ENCODE results near the gene SPSB2. TPM values are rescaled to one million over a fixed set of nuclear protein-coding genes. Genes with fewer than 3 reads are reported as not detected.

Gene SPSB2
- total RNA-seq, 1 donor from 2014 or later, result 7.9 TPM

GRCh38 chr12:6837370-6838060 is 35.6 kb downstream of the SPSB2 start:
- DNase-seq (ENCODE audit: low read depth), result no peak
- no peak for FAIRE-seq
- Histone ChIP-seq H3K27me3 (ENCODE audit: control insufficient read depth, insufficient read depth, low read length) (no peaks in the 10 kb centered on the region), H3K36me3 (ENCODE audit: control insufficient read depth, insufficient read depth, low read length) (peaks cover 5% of the 10 kb centered on the region), H3K4me3 (ENCODE audit: low read depth, low read length) (no peak overlapping the region)
- no peak for TF ChIP-seq CTCF (IDR thresholded peaks at IDR 0.05; ENCODE audit: insufficient read depth, low read length, severe bottlenecking)

- Histone ChIP-seq H3K36me3 (ENCODE audit: control insufficient read depth, insufficient read depth, low read length) (peaks cover 5% of the 10 kb centered on the region), H3K27me3 (ENCODE audit: control insufficient read depth, insufficient read depth, low read length) (no peaks in the 10 kb centered on the region), H3K4me3 (ENCODE audit: low read depth, low read length) (no peak overlapping the region)
- TF ChIP-seq CTCF (IDR thresholded peaks at IDR 0.05; ENCODE audit: insufficient read depth, low read length, severe bottlenecking), result no peak
- DNase-seq (ENCODE audit: low read depth) (no peak), FAIRE-seq (no peak)
These were observed 36.3 kb downstream of the SPSB2 start for GRCh38 chr12:6836851-6837250.

DNA sequence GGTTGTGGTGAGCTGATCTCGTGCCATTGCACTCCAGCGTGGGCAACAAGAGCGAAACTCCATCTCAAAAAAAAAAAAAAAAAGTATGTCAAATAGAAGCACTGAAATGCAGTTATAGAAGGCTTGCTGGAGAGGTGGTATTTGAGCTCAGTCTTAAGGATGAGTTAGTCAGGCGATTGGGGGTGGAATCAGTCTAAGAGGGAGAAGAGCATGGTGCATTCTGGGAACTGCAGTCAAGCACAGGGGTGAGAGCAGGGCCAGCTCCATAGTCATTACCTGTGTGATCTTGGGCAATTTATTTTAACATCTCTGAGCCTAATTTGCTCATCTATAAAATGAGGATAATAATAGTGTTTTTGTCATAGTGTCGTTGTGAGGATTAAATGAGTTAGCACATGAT is 38.2 kb downstream of the SPSB2 start:
- TF ChIP-seq CTCF (IDR thresholded peaks at IDR 0.05; ENCODE audit: insufficient read depth, low read length, severe bottlenecking), result no peak
- no peak overlapping the region for H3K4me3 ChIP-seq (ENCODE audit: low read depth, low read length)
- no peak for DNase-seq (ENCODE audit: low read depth)
- H3K36me3 ChIP-seq (ENCODE audit: control insufficient read depth, insufficient read depth, low read length), result peaks cover 7% of the 10 kb centered on the region
- H3K27me3 ChIP-seq (ENCODE audit: control insufficient read depth, insufficient read depth, low read length), result no peaks in the 10 kb centered on the region
- no peak for FAIRE-seq

DNA sequence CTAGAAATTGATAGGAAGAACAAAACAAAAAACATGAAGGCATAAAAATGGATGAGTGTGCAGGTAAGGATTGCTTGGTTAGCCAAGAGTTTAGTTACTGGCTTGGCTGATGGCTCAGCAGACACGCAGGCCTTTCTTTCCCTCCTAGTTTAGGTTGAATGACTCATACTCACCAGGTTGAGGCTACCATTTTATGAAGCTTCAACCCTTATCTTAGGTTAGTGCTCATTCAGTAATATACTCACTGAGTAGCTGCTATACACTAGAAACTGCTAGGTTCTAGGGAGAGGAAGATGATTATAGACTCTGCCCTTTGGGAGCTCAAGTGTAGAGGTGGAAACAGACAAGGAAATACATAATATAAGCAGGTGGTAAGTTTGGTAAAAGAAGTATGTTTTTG is 38.8 kb downstream of the SPSB2 start:
- no peak for FAIRE-seq

GRCh38 chr12:6833189-6833890 is 39.8 kb downstream of the SPSB2 start:
- H3K36me3 ChIP-seq (ENCODE audit: control insufficient read depth, insufficient read depth, low read length), result peaks cover 7% of the 10 kb centered on the region
- no peak for FAIRE-seq
- H3K27me3 ChIP-seq (ENCODE audit: control insufficient read depth, insufficient read depth, low read length), result no peaks in the 10 kb centered on the region
- H3K4me3 ChIP-seq (ENCODE audit: low read depth, low read length), result no peak overlapping the region
- no peak for TF ChIP-seq CTCF (IDR thresholded peaks at IDR 0.05; ENCODE audit: insufficient read depth, low read length, severe bottlenecking)
- no peak for DNase-seq (ENCODE audit: low read depth)

More for the DNA sequence above, 38.8 kb downstream of the SPSB2 start:
- Histone ChIP-seq H3K36me3 (ENCODE audit: control insufficient read depth, insufficient read depth, low read length) (peaks cover 7% of the 10 kb centered on the region), H3K4me3 (ENCODE audit: low read depth, low read length) (no peak overlapping the region), H3K27me3 (ENCODE audit: control insufficient read depth, insufficient read depth, low read length) (no peaks in the 10 kb centered on the region)
- TF ChIP-seq CTCF (IDR thresholded peaks at IDR 0.05; ENCODE audit: insufficient read depth, low read length, severe bottlenecking), result no peak
- no peak for DNase-seq (ENCODE audit: low read depth)

Measured in bronchial epithelial cell (primary cell).